ENCODE results near the gene OR6B1. TPM values are rescaled to one million over a fixed set of nuclear protein-coding genes. Genes with fewer than 3 reads are reported as not detected.

The OR6B1 gene
- total and polyA plus RNA-seq, 2 experiments from 2014 or later, result not detected

DNA sequence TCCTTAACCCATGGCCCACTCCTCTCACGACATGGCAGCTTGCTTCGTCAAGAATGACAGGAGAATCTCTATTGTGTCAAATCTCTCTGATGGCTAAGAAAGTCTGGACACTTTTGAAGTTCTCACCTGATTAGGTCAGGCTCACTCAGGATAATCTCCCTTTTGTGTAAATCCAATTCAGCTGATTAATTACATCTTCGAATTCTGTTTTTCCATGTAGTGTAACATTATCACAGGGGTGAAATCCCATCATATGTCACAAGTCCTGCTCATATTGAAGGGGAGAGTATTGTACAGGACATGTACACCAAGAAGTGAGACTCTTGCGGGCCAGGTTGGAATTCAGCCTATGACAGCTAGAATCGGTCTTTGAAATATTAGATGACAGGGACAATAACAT is 16.2 kb upstream of the OR6B1 start:
- Histone ChIP-seq H3K9me3 (ENCODE audit: low read depth) (no peaks in the 10 kb centered on the region), H3K4me1 (ENCODE audit: low read depth) (no peaks in the 10 kb centered on the region), H3K27ac (no peak overlapping the region), H3K4me3 (no peak overlapping the region), H3K27me3 (no peaks in the 10 kb centered on the region), H3K36me3 (no peaks in the 10 kb centered on the region)
- no peak for DNase-seq (ENCODE audit: low read depth in 1 of 2, low spot score in 1 of 2)
- TF ChIP-seq, protein P1, sequence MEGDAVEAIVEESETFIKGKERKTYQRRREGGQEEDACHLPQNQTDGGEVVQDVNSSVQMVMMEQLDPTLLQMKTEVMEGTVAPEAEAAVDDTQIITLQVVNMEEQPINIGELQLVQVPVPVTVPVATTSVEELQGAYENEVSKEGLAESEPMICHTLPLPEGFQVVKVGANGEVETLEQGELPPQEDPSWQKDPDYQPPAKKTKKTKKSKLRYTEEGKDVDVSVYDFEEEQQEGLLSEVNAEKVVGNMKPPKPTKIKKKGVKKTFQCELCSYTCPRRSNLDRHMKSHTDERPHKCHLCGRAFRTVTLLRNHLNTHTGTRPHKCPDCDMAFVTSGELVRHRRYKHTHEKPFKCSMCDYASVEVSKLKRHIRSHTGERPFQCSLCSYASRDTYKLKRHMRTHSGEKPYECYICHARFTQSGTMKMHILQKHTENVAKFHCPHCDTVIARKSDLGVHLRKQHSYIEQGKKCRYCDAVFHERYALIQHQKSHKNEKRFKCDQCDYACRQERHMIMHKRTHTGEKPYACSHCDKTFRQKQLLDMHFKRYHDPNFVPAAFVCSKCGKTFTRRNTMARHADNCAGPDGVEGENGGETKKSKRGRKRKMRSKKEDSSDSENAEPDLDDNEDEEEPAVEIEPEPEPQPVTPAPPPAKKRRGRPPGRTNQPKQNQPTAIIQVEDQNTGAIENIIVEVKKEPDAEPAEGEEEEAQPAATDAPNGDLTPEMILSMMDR (IDR thresholded peaks at IDR 0.05; ENCODE audit: low read depth, low read length), result no peak

DNA sequence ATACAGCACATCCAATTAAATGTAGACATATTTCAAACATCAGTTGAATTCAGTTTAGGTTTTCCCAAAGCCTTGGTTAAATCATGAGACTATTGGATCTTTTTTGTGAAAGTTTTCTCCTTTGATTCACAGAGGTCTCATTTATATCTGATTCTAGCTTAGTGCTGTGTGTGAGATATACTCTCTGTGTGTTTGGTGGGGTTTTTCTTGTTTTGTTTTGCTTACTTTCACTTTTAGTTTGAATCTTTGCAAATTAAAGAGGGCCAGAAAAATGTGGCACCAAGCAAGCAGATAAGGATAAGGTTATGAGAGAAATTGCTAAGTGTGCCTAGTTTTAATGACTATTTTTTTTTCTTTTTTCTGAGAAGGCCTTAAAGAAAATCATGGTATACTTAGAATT is 12.6 kb upstream of the OR6B1 start:
- Histone ChIP-seq H3K9me3 (ENCODE audit: low read depth) (no peaks in the 10 kb centered on the region), H3K4me1 (ENCODE audit: low read depth) (no peaks in the 10 kb centered on the region), H3K27ac (no peak overlapping the region), H3K36me3 (no peaks in the 10 kb centered on the region), H3K4me3 (no peak overlapping the region), H3K27me3 (no peaks in the 10 kb centered on the region)
- TF ChIP-seq, protein P1 (IDR thresholded peaks at IDR 0.05; ENCODE audit: low read depth, low read length), result no peak
- no peak for DNase-seq (ENCODE audit: low read depth in 1 of 2, low spot score in 1 of 2)

DNA sequence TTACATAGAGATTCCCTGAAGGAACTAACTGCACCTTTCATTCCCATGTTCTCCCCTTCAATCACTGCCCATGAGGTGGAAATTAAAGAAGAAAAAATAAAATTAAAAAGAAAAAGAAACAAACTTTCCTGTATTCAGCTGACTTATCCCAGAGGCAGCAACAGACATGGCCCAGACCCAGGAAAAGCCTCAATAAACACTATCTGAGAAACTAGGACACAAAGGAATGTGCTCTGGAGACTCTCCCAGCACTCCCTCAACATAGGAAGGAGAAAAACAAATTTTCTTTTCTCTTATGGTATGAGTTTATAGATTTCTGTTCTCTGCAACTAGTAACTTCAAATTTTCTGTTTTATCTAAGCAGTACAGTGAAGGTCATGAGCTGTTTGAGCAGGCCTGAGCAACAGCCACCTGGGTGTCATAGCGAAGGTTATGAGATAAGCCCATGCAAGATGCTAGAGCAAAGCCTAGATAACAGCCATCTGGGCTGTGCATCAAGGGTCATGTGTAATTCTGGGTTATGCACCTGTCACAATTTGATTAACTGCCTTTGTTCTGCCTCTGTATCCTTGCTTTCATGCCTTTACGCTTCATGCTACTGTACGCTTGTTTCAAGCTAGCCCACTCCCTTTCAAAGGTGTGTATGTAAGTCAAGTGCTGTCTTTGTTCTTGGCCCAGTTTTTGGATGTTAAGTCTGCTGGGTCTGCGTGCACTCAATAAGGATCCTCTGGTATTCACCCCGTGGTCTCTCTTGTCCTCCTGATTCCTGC is 11.0 kb upstream of the OR6B1 start:
- Histone ChIP-seq H3K9me3 (ENCODE audit: low read depth) (no peaks in the 10 kb centered on the region), H3K27me3 (no peaks in the 10 kb centered on the region), H3K36me3 (no peaks in the 10 kb centered on the region), H3K27ac (no peak overlapping the region), H3K4me3 (no peak overlapping the region), H3K4me1 (ENCODE audit: low read depth) (no peaks in the 10 kb centered on the region)
- TF ChIP-seq, protein P1 (IDR thresholded peaks at IDR 0.05; ENCODE audit: low read depth, low read length), result no peak
- DNase-seq (ENCODE audit: low read depth in 1 of 2, low spot score in 1 of 2), result peak in 1 of 2 donors; percentile 69

DNA sequence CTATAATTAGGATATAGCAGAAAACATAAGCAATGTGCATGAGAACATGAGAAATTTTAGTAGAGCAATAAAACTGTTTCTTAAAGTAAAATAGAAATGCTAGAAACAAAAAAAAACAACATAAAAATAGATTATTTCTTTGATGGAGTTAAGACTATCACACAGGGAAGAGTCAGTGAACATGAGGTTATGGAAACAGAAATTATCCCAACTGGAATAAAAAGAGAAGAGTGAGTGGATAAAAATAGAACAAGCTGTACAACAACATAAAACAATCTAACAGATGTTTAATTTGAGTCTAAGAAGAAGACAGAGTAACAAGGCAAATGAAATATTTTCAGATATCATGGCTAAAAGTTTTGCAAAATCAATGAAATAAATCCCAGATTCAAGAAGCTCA is 7.5 kb upstream of the OR6B1 start:
- no peak for DNase-seq (ENCODE audit: low read depth in 1 of 2, low spot score in 1 of 2)

DNA sequence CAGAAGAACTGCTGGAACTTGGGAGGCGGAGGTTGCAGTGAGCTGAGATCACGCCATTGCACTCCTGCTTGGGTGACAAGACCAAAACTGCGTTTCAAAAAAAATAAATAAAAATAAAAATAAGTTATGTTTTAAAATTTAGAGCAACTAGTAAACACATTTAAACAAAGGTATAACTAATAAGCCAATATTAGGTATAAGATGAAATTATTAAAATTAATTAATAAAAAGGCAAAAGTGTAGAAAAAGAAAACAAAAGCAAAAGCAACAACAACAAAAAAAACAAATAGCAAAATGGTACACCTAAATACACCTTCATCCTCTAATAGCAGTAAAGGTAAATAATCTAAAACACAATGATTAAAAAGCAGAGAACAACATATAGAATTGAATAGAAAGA is 6.2 kb upstream of the OR6B1 start:
- no peaks in the 10 kb centered on the region for H3K36me3 ChIP-seq
- no peaks in the 10 kb centered on the region for H3K4me1 ChIP-seq (ENCODE audit: low read depth)
- no peak overlapping the region for H3K4me3 ChIP-seq
- H3K9me3 ChIP-seq (ENCODE audit: low read depth), result no peaks in the 10 kb centered on the region
- TF ChIP-seq, protein P1 (IDR thresholded peaks at IDR 0.05; ENCODE audit: low read depth, low read length), result no peak
- no peaks in the 10 kb centered on the region for H3K27me3 ChIP-seq
- no peak for DNase-seq (ENCODE audit: low read depth in 1 of 2, low spot score in 1 of 2)
- H3K27ac ChIP-seq, result no peak overlapping the region

More for the DNA sequence above, 7.5 kb upstream of the OR6B1 start:
- Histone ChIP-seq H3K36me3 (no peaks in the 10 kb centered on the region), H3K27ac (no peak overlapping the region), H3K9me3 (ENCODE audit: low read depth) (no peaks in the 10 kb centered on the region), H3K27me3 (no peaks in the 10 kb centered on the region), H3K4me3 (no peak overlapping the region), H3K4me1 (ENCODE audit: low read depth) (no peaks in the 10 kb centered on the region)
- TF ChIP-seq, protein P1 (IDR thresholded peaks at IDR 0.05; ENCODE audit: low read depth, low read length), result no peak

All from cardiac muscle cell (in vitro differentiated cells and primary cell).